Stimulated activated CD8-positive, alpha-beta memory T cell treated with anti-CD3 and anti-CD28 coated beads, Interleukin-7, amount 100 ng/mL, for 24 hours (primary cell): Measurements from ENCODE around the gene MRPL1.
"Not testable (repeated sequence)": the region's sequence is repeated elsewhere in the genome, so short reads cannot be mapped to it uniquely, and the experiment has no call there.

Experiments used
- DNase-seq: peaks from one replicate; pipeline ENCODE4 v3.0.0-alpha.2; 2020; ENCODE audit warnings: low read depth

Gene MRPL1

GRCh38 chr4:77849278-77849965 lies 13.2 kb upstream of the MRPL1 start:
- no peak for DNase-seq

DNA sequence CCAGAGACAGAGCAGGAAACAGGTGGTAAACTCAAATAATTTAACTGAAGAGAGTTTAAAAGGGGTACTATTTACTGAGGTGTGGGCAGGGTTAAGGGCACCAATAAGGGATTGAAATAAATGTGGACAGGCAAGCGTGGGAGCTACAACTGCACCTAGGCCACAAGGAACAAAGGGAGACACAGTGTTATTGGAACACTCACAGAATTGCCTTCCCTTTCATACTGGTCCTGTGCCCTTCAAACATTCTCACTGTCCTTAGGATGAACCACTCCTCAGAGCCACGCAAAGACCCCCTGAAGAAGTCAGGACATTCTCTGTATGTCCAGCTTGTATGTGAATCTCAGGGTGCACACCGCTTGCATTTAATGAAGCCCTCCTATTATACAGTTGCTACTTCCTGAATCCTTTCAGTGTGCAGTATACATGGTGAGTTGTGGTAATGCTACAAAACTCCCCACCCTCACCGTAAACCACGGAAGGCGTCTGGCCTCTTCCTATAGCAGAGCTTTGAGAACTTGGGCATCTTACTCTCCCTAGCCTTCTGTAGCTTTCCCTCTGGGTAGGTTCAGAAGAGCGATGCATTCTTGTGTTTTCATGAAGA lies 9.6 kb upstream of the MRPL1 start:
- peak; percentile 33 for DNase-seq

- no peak for DNase-seq
These were observed 8.1 kb upstream of the MRPL1 start for GRCh38 chr4:77854431-77855111.

GRCh38 chr4:77856152-77856551 lies 6.5 kb upstream of the MRPL1 start:
- DNase-seq = no peak

DNA sequence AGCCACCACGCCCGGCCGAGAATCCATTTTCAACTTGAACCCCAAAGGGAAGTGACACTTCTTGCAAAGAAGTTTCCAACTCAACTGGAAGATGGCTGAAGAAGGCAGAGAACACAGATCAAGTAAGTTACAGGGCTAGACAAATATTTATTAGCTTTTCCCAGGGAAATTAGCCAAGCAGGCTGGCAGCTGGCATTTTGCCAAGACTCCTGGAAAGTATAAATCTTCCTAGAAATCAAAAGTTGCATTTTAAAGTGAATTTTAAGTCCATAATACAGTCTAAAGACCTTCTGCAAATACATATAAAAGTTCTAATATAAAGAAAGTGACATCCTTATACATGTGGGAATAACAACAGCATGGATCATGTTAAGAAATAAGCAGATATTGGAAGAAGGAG lies 3.4 kb upstream of the MRPL1 start:
- DNase-seq = no peak

- no peak for DNase-seq
These were observed 1.1 kb upstream of the MRPL1 start for GRCh38 chr4:77861495-77861894.

- not testable (repeated sequence) for DNase-seq
These were observed 711 bp downstream of the MRPL1 start for GRCh38 chr4:77863341-77863740.

GRCh38 chr4:77865259-77865658 lies 2.6 kb downstream of the MRPL1 start:
- no peak for DNase-seq

- no peak for DNase-seq
These were observed 10.3 kb downstream of the MRPL1 start for GRCh38 chr4:77872723-77873445.

- DNase-seq = no peak
These were observed 14.5 kb downstream of the MRPL1 start for GRCh38 chr4:77877167-77877566.

DNA sequence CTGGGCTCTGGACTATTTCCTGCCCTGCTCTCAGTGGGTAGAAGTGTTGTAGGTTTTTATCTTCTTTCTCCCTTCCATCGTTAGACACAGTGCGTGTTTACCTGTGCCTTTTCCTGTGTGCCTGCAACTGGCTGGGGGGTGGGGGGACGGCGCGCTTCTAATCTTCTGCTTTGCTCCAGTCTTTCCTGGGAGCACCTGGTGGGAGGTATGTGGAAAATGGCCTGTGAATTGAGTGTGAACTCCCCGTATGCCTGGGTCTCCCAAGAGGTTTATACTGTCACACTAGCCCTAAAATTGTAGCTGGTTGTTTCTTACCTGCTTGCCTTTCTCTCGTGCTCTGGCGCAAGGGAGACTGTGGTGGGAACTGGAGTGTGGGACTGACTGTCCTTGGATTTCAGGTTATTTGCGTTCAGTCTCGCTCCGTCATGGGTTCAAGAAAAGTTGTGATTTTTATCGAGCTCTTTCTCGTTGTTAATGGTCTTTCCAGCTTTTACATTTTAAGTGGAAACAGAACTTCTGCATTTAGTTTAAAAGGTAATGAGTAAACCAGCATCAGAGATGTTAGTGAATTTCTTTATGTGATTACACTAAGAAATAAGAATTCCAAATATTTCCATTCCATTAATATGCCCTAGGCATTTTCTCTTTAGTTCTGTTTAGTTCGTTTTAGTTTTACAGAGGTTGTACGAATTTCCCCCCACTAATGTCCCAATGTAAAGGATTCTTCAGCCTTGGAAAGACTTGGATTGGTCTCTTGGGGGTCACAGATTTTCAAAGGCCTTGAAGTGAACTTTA lies 15.3 kb downstream of the MRPL1 start:
- DNase-seq = no peak

DNA sequence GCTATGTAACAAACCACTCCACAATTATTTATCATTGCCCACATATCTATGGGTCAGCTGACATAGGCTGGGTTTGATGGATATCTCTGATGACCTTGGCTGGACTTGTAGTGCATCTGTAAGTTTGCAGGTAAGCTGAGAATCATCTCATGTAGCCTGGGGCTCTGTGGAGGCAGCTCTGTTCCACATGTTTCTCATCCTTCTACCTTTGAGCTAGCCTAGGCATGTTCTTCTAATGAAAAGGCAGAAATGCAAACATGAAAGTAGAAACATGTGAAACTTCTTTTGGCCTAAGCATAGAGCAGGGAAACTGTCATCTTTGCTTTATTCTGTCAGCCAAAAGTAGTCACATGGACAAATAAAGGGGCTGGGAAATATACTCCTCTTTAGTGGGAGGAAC lies 18.2 kb downstream of the MRPL1 start:
- DNase-seq = no peak

DNA sequence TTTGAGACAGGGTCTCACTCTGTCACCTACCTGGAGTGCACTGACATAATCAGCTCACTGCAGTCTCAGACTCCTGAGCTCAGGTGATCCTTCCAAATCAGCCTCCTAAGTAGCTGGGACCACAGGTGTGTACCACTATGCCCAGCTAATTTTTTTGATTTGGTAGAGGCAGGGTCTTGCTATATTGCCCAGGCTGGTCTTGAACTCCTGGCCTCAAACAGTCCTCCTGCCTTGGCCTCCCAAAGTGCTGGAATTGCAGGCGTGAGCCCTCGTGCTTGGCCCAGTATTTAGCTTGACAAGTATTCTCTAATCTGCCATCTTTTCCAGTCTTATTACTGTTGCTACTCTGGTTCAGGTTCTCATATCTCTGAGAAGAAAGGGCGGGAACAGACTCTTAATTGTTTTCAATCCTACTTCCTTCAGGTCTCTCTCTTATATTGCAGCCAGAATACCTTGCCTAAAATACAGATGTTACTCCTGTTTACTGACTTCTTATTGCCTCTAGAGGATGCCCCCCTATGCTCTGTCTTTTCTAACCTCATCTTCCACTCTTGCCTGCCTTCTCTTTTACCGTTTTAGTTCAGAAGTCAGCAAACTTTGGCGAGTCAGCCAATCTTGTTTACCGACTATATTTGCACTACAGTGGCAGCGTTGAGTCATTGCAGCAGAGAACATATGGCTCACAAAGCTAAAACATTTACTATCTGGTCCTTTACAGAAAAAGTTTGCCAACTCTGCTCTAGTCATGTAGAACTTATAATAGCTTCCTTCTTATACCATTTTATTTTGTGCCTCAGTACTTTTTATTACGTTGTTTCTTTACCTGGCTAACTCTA lies 19.0 kb downstream of the MRPL1 start:
- DNase-seq = no peak

- no peak for DNase-seq
These were observed 30.8 kb downstream of the MRPL1 start for GRCh38 chr4:77893451-77893850.

GRCh38 chr4:77899607-77900006 lies 37.0 kb downstream of the MRPL1 start:
- no peak for DNase-seq

- DNase-seq = no peak
These were observed 40.6 kb downstream of the MRPL1 start for GRCh38 chr4:77903186-77903585.

DNA sequence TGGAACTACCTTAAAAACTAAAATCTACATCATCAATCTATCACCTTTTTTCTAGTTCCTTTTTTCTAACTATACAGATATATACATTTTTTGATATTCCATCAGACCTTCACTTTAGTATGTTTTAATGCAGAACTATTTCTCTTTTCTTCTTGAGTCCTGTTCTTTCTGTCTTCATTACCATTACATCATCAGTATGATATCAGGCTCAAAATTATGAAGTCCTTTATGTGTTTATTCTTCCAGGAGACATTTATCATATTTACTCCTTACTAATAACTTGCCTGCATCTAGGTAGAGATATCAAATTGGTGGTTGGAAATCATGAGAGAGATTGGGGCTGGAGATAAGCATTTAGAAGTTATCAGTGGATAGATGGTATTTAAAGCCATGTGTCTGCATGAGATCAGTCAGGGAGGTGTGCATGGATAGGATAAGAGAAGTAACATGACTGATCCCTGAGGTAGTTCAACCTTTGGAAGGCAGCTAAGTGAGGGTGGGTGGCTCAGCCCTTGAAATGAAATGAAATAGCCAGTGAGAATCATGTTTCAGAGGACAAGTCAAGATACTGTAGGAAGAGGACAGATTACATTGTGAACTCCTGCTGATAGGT lies 43.1 kb downstream of the MRPL1 start:
- DNase-seq = no peak

- DNase-seq = no peak
These were observed 48.0 kb downstream of the MRPL1 start for GRCh38 chr4:77910676-77911075.

DNA sequence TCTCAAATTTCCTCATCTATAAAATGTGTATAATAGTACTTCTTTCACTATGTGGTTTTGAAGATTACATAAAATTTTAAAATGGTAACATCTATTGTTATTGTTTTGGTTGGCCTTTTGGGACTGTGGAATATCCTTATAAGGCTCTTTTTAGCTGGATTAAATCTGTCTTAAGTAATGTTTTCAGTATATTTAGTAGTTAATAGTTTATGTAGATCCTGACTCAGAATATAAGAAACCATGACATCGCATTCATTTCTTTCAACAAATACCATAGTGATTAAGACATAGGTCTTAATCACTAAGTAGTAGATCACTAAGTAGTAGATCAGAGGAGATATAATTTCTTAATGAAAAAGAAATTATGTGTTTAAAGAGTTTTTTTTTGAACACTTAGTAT lies 48.5 kb downstream of the MRPL1 start:
- no peak for DNase-seq

DNA sequence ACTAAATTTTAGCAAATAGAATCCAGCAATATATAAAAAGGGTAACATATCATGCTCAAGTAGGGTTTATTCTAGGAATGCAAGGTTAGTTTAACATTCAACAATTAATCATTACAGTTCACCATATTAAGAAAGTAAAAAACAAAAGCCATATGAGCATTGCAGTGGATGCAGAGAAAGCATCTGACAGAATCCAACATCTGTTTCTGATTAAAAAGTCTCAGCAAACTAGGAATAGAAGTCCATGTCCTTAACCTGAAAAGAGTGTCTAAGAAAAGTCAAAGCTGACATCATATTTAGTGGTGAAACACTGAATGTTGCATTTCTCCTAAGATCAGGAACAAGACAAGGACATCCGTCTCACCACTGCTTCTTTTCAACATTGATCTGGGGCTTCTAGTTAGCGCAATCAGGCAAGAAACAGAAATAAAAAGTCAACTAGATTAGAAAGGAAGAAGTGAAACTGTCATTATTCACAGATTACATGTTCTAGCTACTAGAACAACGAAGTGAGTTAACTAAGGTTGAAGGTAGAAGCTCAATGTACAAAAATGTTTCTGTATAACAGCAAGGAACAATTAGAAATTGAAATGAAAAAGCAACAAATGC lies 49.3 kb downstream of the MRPL1 start:
- no peak for DNase-seq
